ENCODE results near the gene ZNF300. TPM values are rescaled to one million over a fixed set of nuclear protein-coding genes. Genes with fewer than 3 reads are reported as not detected.
"Not testable (repeated sequence)": the region's sequence is repeated elsewhere in the genome, so short reads cannot be mapped to it uniquely, and the experiment has no call there.

Gene ZNF300
- total RNA-seq, 2 experiments from 2014 or later = 1.1 to 1.2 TPM

DNA sequence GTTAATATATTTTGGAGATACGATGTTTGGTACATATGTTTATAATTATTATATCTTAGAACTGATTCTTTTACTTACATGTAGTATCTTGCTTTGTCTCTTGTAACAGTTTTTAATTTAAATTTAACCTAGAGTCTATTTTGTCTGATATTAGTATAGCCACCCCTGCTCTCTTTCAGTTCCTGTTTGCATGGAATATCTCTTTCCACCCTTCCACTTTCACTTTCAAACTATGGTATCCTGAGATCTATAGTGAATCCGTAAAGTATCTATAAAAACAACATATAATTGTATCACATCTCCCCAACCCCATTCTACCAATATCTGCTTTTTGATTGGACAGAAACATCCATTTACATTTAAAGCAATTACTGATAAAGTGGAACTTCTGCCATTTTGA lies 51.2 kb downstream of the ZNF300 start:
- no peaks in the 10 kb centered on the region for H3K27me3 Mint-ChIP-seq
- TF ChIP-seq, protein P1, sequence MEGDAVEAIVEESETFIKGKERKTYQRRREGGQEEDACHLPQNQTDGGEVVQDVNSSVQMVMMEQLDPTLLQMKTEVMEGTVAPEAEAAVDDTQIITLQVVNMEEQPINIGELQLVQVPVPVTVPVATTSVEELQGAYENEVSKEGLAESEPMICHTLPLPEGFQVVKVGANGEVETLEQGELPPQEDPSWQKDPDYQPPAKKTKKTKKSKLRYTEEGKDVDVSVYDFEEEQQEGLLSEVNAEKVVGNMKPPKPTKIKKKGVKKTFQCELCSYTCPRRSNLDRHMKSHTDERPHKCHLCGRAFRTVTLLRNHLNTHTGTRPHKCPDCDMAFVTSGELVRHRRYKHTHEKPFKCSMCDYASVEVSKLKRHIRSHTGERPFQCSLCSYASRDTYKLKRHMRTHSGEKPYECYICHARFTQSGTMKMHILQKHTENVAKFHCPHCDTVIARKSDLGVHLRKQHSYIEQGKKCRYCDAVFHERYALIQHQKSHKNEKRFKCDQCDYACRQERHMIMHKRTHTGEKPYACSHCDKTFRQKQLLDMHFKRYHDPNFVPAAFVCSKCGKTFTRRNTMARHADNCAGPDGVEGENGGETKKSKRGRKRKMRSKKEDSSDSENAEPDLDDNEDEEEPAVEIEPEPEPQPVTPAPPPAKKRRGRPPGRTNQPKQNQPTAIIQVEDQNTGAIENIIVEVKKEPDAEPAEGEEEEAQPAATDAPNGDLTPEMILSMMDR (IDR thresholded peaks at IDR 0.05) = no peak
- CTCF ChIA-PET = no interaction called here
- peaks cover 5% of the 10 kb centered on the region for H3K4me1 Mint-ChIP-seq (ENCODE audit: low read depth)
- H3K36me3 Mint-ChIP-seq (ENCODE audit: low read depth) = no peaks in the 10 kb centered on the region
- intact Hi-C loops (cut with micrococcal nuclease) = no loop called here
- ATAC-seq = no peak
- peaks cover 4% of the 10 kb centered on the region for H3K9me3 Mint-ChIP-seq
- peak overlapping the region; percentile 5 for H3K27ac Mint-ChIP-seq
- peak overlapping the region; percentile 34 for H3K4me3 Mint-ChIP-seq
- POLR2A ChIA-PET = interaction anchor here (0.7 kb wide), 1 partner anchor 168 kb away, joined by 3 read pairs; no protein-coding TSS in a partner anchor
- no peak for DNase-seq

DNA sequence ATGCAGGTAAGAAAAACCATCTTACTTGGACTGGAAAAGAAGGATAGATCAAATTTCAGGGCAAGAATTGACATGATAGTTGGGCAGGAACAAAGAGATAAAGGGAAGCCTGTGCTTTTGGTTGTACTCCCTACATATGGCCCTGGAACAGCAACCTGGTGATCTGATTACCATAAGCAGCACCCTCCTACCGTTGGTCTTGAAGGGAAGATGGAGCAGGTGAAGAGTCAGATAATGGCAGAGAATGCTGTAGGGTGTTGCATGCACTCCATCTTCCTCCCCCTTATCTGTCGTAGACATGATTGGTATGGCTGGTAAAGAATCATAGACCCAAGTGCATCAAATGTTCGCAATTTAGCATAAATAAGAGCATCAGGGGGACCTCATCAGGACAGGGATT lies 53.7 kb downstream of the ZNF300 start:
- Mint-ChIP-seq H3K27ac (no peak overlapping the region), H3K27me3 (no peaks in the 10 kb centered on the region), H3K9me3 (peaks cover 6% of the 10 kb centered on the region), H3K36me3 (ENCODE audit: low read depth) (no peaks in the 10 kb centered on the region), H3K4me3 (no peak overlapping the region), H3K4me1 (ENCODE audit: low read depth) (peaks cover 21% of the 10 kb centered on the region)
- TF ChIP-seq, protein P1 (IDR thresholded peaks at IDR 0.05) = no peak
- intact Hi-C loops (cut with micrococcal nuclease) = no loop called here
- ATAC-seq (no peak), DNase-seq (no peak)
- ChIA-PET POLR2A (no interaction called here), CTCF (interaction anchor here (0.7 to 1.5 kb wide), 6 partner anchors 64 to 393 kb away, joined by 3 to 8 read pairs (median 4); partner anchors contain the start of gene RBM22)

DNA sequence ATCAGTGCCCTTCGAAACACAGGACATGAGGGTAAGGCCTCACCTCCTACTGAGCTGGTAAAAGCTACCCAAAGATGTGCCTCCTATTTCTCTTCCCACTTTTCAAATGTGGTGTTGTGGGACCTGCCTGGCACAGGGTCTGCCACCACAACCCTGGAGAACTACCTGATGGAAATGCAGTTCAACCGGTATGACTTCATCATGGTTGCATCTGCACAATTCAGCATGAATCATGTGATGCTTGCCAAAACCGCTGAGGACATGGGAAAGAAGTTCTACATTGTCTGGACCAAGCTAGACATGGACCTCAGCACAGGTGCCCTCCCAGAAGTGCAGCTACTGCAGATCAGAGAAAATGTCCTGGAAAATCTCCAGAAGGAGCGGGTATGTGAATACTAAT lies 56.5 kb downstream of the ZNF300 start:
- intact Hi-C loops (cut with micrococcal nuclease) = loop anchor here (5.0 kb wide), 1 partner anchor 391 kb away; no protein-coding TSS in a partner anchor
- POLR2A ChIA-PET = no interaction called here
- no peak for ATAC-seq

DNA sequence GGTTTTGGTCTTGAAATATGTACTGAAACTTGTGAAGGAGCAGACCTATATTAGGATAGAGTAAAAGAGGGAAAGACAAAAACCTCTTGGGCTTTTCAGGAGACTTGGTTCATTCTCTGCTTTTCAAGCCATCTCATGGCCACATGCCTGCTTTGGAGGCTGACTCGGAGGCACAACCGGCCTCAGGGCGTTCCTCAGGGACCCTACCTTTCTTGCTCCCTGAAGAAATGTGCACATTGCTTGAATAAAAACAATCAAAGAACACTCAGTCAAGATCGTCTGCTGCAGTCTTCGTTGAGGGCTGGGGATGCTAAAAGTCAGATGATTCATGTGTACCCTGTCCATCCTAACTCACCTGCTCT lies 57.5 kb downstream of the ZNF300 start:
- Mint-ChIP-seq H3K27ac (peak overlapping the region; percentile 85), H3K4me1 (ENCODE audit: low read depth) (peaks cover 19% of the 10 kb centered on the region), H3K36me3 (ENCODE audit: low read depth) (no peaks in the 10 kb centered on the region), H3K9me3 (peaks cover 4% of the 10 kb centered on the region), H3K27me3 (no peaks in the 10 kb centered on the region), H3K4me3 (peak overlapping the region; percentile 76)
- POLR2A ChIA-PET = interaction anchor here (0.9 to 2.2 kb wide), 12 partner anchors 46 to 390 kb away, joined by 3 to 19 read pairs (median 4); partner anchors contain the start of genes DCTN4 and RBM22
- DNase-seq = no peak
- intact Hi-C loops (cut with micrococcal nuclease) = loop anchor here (2.0 to 5.0 kb wide), 3 partner anchors 47 to 390 kb away; no protein-coding TSS in a partner anchor
- CTCF ChIA-PET = interaction anchor here (0.7 to 3.5 kb wide), 29 partner anchors 13 to 388 kb away, joined by 3 to 63 read pairs (median 5); partner anchors contain the start of genes DCTN4, RBM22 and SMIM3
- TF ChIP-seq, protein P1 (IDR thresholded peaks at IDR 0.05) = no peak
- ATAC-seq = no peak

More for the DNA sequence above, 56.5 kb downstream of the ZNF300 start:
- no peaks in the 10 kb centered on the region for H3K27me3 Mint-ChIP-seq
- no peak overlapping the region for H3K27ac Mint-ChIP-seq
- no peak overlapping the region for H3K4me3 Mint-ChIP-seq
- TF ChIP-seq, protein P1 (IDR thresholded peaks at IDR 0.05) = no peak
- no peaks in the 10 kb centered on the region for H3K36me3 Mint-ChIP-seq (ENCODE audit: low read depth)
- peaks cover 4% of the 10 kb centered on the region for H3K9me3 Mint-ChIP-seq
- peaks cover 19% of the 10 kb centered on the region for H3K4me1 Mint-ChIP-seq (ENCODE audit: low read depth)
- CTCF ChIA-PET = interaction anchor here (1.0 to 3.5 kb wide), 8 partner anchors 47 to 389 kb away, joined by 3 to 63 read pairs (median 24); partner anchors contain the start of genes RBM22 and SMIM3
- no peak for DNase-seq

DNA sequence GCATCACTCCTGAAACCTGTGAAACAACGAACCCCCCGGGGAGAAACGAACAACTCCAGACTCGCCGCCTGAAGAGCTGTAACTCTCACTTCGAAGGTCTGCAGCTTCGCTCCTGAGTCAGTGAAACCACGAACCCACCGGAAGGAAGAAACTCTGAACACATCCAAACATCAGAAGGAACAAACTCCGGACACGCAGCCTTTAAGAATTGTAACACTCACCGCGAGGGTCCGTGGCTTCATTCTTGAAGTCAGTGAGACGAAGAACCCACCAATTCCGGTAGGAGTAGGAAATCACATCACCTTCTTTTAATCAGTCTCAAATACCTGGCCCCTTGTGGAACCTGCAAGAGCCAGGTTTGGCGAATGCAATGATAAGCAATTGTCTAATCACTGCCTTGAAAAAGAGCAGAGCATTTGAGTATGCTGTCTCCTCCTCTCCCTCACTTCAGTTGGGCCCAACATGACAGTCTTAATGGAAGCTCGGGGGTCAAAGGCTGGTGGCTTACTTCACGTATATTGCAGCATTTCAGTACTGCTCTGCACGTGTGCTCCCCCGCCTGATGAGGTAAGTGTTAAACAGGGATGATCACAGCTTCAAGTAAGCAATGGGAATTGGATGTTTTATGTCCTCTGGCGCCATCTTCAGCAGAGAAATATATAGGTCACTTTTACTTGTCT lies 58.0 kb downstream of the ZNF300 start:
- no peaks in the 10 kb centered on the region for H3K36me3 Mint-ChIP-seq (ENCODE audit: low read depth)
- CTCF ChIA-PET = interaction anchor here (0.6 to 3.5 kb wide), 39 partner anchors 8 to 390 kb away, joined by 3 to 63 read pairs (median 5); partner anchors contain the start of genes DCTN4, RBM22 and SMIM3
- intact Hi-C loops (cut with micrococcal nuclease) = loop anchor here (2.0 to 5.0 kb wide), 3 partner anchors 46 to 389 kb away; no protein-coding TSS in a partner anchor
- POLR2A ChIA-PET = interaction anchor here (0.7 to 2.2 kb wide), 15 partner anchors 14 to 390 kb away, joined by 3 to 19 read pairs (median 3); partner anchors contain the start of genes DCTN4 and RBM22
- DNase-seq (peak; percentile 85), ATAC-seq (peak; percentile 93)
- no peaks in the 10 kb centered on the region for H3K27me3 Mint-ChIP-seq
- peak overlapping the region; percentile 76 for H3K4me3 Mint-ChIP-seq
- peaks cover 19% of the 10 kb centered on the region for H3K4me1 Mint-ChIP-seq (ENCODE audit: low read depth)
- H3K27ac Mint-ChIP-seq = peak overlapping the region; percentile 85
- H3K9me3 Mint-ChIP-seq = peaks cover 4% of the 10 kb centered on the region
- TF ChIP-seq, protein P1 (IDR thresholded peaks at IDR 0.05) = peak; percentile 71

DNA sequence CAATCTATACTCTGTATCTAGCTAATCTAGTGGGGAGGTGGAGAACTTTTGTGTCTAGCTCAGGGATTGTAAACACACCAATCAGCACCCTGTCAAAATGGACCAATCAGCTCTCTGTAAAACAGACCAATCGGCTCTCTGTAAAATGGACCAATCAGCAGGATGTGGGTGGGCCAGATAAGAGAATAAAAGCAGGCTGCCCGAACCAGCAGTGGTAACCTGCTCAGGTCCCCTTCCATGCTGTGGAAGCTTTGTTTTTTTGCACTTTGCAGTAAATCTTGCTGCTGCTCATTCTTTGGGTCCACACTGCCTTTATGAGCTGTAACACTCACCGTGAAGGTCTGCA lies 58.5 kb downstream of the ZNF300 start, which contains the start of gene IRGM:
IRGM (plus strand) TSS at position 214 of the 346 bp plus-strand sequence. CDS start 1,603 bp downstream, outside the sequence.
- ATAC-seq = peak; percentile 21
- not testable (repeated sequence) for H3K27me3 Mint-ChIP-seq, H3K9me3 Mint-ChIP-seq

More for the DNA sequence above, 58.5 kb downstream of the ZNF300 start, which contains the start of gene IRGM:
- intact Hi-C loops (cut with micrococcal nuclease) = loop anchor here (2.0 to 5.0 kb wide), 3 partner anchors 45 to 389 kb away; no protein-coding TSS in a partner anchor
- Mint-ChIP-seq H3K4me3 (peak within 1 kb of the TSS; percentile 76), H3K4me1 (ENCODE audit: low read depth) (peaks cover 19% of the 10 kb centered on the region), H3K27ac (peak within 1 kb of the TSS; percentile 85)
- ChIA-PET POLR2A (interaction anchor here (0.7 to 2.2 kb wide), 14 partner anchors 14 to 389 kb away, joined by 3 to 19 read pairs (median 4); partner anchors contain the start of genes DCTN4 and RBM22), CTCF (interaction anchor here (0.7 to 3.5 kb wide), 32 partner anchors 9 to 389 kb away, joined by 3 to 63 read pairs (median 6); partner anchors contain the start of genes DCTN4, RBM22 and SMIM3)
- H3K36me3 Mint-ChIP-seq (ENCODE audit: low read depth); DNase-seq: not testable (repeated sequence)
